Measurements from ENCODE around the gene PCDHGB6.
A peak's percentile ranks its signal among the peaks of the same experiment; 100 is the strongest.
"Not testable (repeated sequence)": the region's sequence is repeated elsewhere in the genome, so short reads cannot be mapped to it uniquely, and the experiment has no call there.

Gene PCDHGB6

DNA sequence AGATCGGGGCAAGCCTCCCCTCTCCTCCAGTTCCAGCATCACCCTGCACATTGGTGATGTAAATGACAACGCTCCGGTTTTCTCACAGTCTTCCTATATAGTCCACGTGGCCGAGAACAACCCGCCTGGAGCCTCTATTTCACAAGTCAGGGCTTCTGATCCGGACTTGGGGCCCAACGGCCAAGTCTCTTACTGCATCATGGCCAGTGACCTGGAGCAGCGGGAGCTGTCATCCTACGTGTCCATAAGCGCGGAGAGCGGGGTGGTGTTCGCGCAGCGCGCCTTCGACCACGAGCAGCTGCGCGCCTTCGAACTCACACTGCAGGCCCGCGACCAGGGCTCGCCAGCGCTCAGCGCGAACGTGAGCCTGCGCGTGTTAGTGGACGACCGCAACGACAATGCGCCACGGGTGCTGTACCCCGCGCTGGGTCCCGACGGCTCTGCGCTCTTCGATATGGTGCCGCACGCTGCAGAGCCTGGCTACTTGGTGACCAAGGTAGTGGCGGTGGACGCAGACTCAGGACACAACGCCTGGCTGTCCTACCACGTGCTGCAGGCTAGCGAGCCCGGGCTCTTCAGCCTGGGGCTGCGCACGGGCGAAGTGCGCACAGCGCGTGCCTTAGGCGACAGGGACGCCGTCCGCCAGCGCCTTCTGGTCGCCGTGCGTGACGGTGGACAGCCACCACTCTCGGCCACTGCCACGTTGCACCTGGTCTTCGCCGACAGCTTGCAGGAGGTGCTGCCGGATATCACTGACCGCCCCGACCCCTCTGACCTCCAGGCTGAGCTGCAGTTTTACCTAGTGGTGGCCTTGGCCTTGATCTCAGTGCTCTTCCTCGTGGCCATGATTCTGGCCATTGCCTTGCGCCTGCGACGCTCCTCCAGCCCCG is 18.4 kb upstream of the PCDHGB6 start:
- DNase-seq = no peak

DNA sequence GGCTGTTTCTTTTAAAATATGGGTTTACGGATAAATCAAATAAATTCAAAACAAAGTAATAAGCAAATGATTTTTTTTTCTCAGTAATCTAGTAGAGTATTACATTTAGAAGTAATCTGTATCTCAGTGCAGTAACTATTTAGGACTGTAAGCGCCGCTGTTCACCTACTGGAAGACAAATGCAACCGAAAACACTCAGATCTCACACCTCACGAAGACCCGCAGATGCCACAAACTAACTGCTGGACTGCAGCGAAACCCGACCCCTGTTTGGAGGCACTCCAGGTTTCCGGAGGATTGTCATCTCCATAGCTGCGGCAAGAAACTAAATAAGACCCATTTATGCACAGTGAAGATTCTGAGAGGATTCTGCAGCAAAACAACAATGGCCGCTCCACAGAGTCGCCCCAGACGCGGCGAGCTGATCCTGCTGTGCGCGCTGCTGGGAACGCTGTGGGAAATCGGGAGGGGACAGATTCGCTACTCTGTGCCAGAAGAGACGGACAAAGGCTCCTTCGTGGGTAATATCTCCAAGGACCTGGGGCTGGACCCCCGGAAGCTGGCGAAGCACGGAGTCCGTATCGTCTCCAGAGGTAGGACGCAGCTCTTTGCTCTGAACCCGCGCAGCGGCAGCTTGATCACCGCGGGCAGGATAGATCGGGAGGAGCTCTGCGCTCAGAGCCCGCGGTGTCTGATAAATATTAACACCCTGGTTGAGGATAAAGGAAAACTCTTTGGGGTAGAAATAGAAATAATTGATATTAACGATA is 15.2 kb upstream of the PCDHGB6 start, which contains the start of gene PCDHGA8:
Gene PCDHGA8, plus strand, starts transcription at position 205 of the 770 bp plus-strand sequence. Its CDS starts 181 bp downstream, at position 386.
- no peak for DNase-seq

GRCh38 chr5:141393267-141393666 is 14.6 kb upstream of the PCDHGB6 start:
- DNase-seq = no peak

DNA sequence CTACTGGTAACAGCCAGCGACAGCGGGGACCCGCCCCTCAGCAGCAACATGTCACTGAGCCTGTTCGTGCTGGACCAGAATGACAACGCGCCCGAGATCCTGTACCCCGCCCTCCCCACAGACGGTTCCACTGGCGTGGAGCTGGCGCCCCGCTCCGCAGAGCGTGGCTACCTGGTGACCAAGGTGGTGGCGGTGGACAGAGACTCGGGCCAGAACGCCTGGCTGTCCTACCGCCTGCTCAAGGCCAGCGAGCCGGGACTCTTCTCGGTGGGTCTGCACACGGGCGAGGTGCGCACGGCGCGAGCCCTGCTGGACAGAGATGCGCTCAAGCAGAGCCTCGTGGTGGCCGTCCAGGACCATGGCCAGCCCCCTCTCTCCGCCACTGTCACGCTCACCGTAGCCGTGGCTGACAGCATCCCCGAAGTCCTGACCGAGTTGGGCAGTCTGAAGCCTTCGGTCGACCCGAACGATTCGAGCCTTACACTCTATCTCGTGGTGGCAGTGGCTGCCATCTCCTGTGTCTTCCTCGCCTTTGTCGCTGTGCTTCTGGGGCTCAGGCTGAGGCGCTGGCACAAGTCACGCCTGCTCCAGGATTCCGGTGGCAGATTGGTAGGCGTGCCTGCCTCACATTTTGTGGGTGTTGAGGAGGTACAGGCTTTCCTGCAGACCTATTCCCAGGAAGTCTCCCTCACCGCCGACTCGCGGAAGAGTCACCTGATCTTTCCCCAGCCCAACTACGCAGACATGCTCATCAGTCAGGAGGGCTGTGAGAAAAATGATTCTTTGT is 13.2 kb upstream of the PCDHGB6 start:
- DNase-seq = not testable (repeated sequence)

DNA sequence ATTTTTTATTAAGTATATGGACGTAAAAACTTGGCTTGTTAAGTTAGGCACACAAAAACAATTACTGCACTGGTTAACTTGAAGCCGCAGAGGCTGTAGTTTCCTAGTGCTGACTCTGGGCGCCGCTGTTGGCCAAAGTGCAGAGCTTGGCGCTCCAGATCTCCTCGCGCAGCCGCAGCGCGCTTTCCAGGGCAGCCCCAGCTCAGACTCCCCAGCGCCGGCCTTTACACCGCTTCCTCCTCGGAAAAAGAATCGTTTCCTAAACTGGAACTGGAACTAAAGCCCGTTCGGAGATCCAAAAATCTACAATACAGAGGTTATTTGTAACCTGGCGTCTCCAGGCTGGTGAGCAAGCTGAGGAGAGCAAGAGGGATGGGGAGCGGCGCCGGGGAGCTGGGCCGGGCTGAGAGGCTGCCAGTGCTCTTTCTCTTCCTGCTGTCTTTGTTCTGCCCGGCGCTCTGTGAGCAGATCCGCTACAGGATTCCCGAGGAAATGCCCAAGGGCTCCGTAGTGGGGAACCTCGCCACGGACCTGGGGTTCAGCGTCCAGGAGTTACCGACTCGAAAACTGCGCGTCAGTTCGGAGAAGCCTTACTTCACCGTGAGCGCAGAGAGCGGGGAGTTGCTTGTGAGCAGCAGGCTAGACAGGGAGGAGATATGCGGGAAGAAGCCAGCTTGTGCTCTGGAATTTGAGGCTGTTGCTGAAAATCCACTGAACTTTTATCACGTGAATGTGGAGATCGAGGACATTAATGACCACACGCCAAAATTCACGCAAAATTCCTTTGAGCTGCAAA is 9.9 kb upstream of the PCDHGB6 start, which contains the start of gene PCDHGB5:
Gene PCDHGB5, plus strand, starts transcription at position 192 of the 796 bp plus-strand sequence. Its CDS starts 181 bp downstream, at position 373.
- not testable (repeated sequence) for DNase-seq

DNA sequence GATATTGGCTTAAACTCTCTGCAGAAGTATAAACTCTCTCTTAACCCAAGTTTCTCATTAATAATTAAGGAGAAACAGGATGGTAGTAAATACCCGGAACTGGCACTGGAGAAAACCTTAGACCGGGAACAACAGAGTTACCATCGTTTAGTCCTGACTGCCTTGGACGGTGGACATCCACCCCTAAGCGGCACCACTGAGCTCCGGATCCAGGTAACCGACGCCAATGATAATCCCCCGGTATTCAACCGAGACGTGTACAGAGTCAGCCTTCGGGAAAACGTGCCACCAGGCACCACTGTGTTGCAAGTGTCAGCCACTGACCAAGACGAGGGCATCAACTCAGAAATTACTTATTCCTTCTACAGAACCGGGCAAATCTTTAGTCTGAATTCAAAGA is 9.2 kb upstream of the PCDHGB6 start:
- DNase-seq = no peak

DNA sequence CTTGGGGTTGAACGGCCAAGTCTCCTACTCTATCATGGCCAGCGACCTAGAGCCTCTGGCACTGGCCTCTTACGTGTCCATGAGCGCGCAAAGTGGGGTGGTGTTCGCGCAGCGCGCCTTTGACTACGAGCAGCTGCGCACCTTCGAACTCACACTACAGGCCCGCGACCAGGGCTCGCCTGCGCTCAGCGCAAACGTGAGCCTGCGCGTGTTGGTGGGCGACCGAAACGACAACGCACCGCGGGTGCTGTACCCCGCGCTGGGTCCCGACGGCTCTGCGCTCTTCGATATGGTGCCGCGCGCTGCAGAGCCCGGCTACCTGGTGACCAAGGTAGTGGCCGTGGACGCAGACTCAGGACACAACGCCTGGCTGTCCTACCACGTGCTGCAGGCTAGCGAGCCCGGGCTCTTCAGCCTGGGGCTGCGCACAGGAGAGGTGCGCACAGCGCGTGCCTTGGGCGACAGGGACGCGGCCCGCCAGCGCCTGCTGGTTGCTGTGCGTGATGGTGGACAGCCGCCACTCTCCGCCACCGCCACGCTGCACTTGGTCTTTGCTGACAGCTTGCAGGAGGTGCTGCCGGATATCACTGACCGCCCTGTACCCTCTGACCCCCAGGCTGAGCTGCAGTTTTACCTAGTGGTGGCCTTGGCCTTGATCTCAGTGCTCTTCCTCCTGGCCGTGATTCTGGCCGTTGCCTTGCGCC is 8.1 kb upstream of the PCDHGB6 start:
- DNase-seq = no peak

GRCh38 chr5:141402553-141403243 is 5.1 kb upstream of the PCDHGB6 start, which contains the start of gene PCDHGA9:
PCDHGA9 (plus strand) TSS chr5:141402778; CDS start chr5:141402953, 175 bp downstream.
- no peak for DNase-seq

GRCh38 chr5:141403387-141403786 is 4.4 kb upstream of the PCDHGB6 start:
- DNase-seq = no peak

- DNase-seq = no peak
These were observed 1.9 kb downstream of the PCDHGB6 start for GRCh38 chr5:141409598-141410306.

- no peak for DNase-seq
These were observed 3.8 kb downstream of the PCDHGB6 start for GRCh38 chr5:141411575-141411974.

- peak; percentile 17 for DNase-seq
These were observed 5.2 kb downstream of the PCDHGB6 start, which contains the start of gene PCDHGA10 for GRCh38 chr5:141412854-141413539. PCDHGA10 (plus strand) TSS chr5:141412987; CDS start chr5:141413176, 189 bp downstream.

GRCh38 chr5:141413540-141414069 is 5.8 kb downstream of the PCDHGB6 start:
- DNase-seq = no peak

GRCh38 chr5:141414548-141415274 is 6.9 kb downstream of the PCDHGB6 start:
- DNase-seq = not testable (repeated sequence)

- DNase-seq = not testable (repeated sequence)
These were observed 7.4 kb downstream of the PCDHGB6 start for GRCh38 chr5:141415275-141415618.

DNA sequence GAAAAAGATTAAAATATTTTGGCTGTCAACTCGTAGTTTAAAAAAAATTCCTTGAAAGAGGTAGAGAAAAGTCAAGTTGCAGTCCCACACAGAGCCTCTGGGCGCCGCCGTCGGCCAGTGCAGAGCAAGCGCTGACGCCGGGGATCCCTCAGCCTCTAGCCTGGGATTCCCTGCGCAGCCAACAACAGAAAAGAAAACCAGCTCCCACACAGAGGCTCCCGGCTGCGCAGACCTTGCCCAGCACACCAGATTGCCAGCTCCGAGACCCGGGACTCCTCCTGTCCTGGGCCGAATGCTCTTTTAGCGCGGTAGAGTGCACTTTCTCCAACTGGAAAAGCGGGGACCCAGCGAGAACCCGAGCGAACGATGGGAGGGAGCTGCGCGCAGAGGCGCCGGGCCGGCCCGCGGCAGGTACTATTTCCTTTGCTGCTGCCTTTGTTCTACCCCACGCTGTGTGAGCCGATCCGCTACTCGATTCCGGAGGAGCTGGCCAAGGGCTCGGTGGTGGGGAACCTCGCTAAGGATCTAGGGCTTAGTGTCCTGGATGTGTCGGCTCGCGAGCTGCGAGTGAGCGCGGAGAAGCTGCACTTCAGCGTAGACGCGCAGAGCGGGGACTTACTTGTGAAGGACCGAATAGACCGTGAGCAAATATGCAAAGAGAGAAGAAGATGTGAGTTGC is 9.8 kb downstream of the PCDHGB6 start, which contains the start of gene PCDHGB7:
Gene PCDHGB7, plus strand, starts transcription at position 184 of the 679 bp plus-strand sequence. Its CDS starts 183 bp downstream, at position 367.
- not testable (repeated sequence) for DNase-seq
